ENCODE data around the gene LRRC25.

DNA sequence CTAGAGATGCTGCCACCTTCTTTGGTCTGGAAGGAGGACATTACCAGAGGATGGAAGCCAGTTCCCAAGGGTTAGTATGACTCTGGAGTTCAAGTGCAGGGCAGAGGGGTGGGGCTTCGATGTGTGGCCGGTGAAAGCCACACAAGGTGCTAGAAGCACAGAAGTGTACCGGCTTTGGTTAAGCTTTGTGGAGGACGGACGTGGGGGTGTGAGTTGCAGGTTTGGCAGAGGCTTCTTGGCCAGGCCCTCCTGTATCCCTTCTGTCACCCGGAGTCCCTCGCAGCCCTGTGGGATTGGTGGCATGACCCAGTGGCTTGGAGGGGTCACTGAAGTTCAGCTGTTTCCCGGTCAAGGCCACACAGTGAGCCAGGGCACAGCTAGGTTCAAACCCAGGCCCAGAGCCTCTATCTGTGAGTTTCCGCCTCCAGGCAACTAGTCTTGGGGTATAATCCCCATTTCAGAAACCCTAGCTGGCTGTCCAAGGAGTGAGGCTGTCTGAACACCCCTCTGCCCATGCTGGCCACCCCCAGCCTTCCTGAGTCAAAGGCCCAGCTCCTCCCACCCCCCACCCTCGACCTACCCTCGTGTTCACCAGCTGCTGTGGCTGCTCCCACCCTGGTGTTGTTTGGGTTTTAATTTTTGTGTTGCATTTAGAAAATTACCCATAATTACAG is 17.2 kb upstream of the LRRC25 start:
- TF ChIP-seq, protein P1, sequence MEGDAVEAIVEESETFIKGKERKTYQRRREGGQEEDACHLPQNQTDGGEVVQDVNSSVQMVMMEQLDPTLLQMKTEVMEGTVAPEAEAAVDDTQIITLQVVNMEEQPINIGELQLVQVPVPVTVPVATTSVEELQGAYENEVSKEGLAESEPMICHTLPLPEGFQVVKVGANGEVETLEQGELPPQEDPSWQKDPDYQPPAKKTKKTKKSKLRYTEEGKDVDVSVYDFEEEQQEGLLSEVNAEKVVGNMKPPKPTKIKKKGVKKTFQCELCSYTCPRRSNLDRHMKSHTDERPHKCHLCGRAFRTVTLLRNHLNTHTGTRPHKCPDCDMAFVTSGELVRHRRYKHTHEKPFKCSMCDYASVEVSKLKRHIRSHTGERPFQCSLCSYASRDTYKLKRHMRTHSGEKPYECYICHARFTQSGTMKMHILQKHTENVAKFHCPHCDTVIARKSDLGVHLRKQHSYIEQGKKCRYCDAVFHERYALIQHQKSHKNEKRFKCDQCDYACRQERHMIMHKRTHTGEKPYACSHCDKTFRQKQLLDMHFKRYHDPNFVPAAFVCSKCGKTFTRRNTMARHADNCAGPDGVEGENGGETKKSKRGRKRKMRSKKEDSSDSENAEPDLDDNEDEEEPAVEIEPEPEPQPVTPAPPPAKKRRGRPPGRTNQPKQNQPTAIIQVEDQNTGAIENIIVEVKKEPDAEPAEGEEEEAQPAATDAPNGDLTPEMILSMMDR (conservative IDR thresholded peaks at IDR 0.05; ENCODE audit: low read length), result no peak
- TF ChIP-seq EZH2phosphoT487 (IDR thresholded peaks at IDR 0.05; ENCODE audit: borderline replicate concordance, low read depth, low read length), result no peak

Data from OCI-LY7 (cell line).